Measurements from ENCODE around the gene TBCC. TPM values are rescaled to one million over a fixed set of nuclear protein-coding genes. Genes with fewer than 3 reads are reported as not detected.

TBCC gene
- total and polyA plus RNA-seq, 2 of the 8 experiments (the other 6 are each of a cell fraction or from before 2014, with no cell fraction given): 22.7 to 25.5 TPM

DNA sequence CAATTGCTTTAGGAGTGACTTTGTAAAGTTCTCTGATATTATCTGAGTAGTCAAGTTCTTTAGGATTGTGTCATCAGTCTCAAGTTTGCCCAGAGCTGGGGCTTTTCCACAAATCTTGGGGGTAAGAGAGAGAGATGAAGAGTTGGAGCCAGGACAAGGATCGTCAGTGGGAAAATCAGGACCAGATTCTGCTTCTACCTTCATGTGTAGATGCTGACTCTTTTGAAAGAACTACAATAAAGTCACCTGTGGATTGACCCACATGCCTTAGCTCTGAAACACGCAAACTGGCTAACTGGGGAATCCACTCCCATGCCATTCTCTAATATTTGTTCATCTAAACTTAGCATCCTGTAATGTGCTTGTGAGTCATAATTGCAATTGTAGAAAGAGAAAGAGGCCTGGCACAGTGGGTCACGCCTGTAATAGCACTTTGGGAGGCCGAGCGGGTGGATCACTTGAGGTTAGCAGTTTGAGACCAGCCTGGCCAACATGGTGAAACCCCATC, 20.3 kb upstream of the TBCC start (continued):
- TF ChIP-seq CHD7 (IDR thresholded peaks at IDR 0.05; ENCODE audit: insufficient replicate concordance, low read length) (no peak), CBX8 (IDR thresholded peaks at IDR 0.05; ENCODE audit: borderline replicate concordance, low read depth, low read length) (no peak), CHD2 (IDR thresholded peaks at IDR 0.05; ENCODE audit: low read length) (no peak), POLR2A (IDR thresholded peaks at IDR 0.05; ENCODE audit: control extremely low read depth in 1 of 2, low read depth in 2 of 2, low read length in 2 of 2) (no peak), RNF2 (IDR thresholded peaks at IDR 0.05; ENCODE audit: borderline replicate concordance, low read depth, low read length, missing control alignments, poor library complexity, severe bottlenecking) (no peak)
